Kidney (tissue), 14 donors: ENCODE measurements around the gene CEMP1. TPM values are rescaled to one million over a fixed set of nuclear protein-coding genes. Genes with fewer than 3 reads are reported as not detected.
A peak's percentile ranks its signal among the peaks of the same experiment; 100 is the strongest.

Experiments used
- DNase-seq, 5 donors: peaks; one replicate each; pipeline ENCODE4 v3.0.0-alpha.2; 2013 to 2020
- FAIRE-seq: peaks from 2 replicates; lab custom pipeline; 2012; peaks lifted over from hg19 to GRCh38; lab: Jason Lieb, UNC
- H3K27ac ChIP-seq, 2 donors: one replicate each; pipeline ENCODE4 v1.7.0; 2013; ENCODE audit warnings: low read depth in 2 of 2, low read length in 2 of 2, inconsistent platforms in 1 of 2
- H3K27me3 ChIP-seq: one replicate; pipeline ENCODE4 v1.7.1; 2013; ENCODE audit warnings: low read length, inconsistent platforms; ENCODE audit not compliant: control insufficient read depth, insufficient read depth
- H3K36me3 ChIP-seq, 3 donors: one replicate each; pipeline versions ENCODE4 v1.7.0 to v1.7.1; 2013; ENCODE audit warnings: low read length in 3 of 3, control low read depth in 1 of 3, inconsistent platforms in 1 of 3; ENCODE audit not compliant: insufficient read depth in 3 of 3, control insufficient read depth in 2 of 3
- H3K4me1 ChIP-seq, 3 donors: one replicate each; pipeline versions ENCODE4 v1.7.0 to v1.7.1; 2013; ENCODE audit warnings: low read length in 3 of 3, inconsistent platforms in 1 of 3, low read depth in 1 of 3; ENCODE audit not compliant: control insufficient read depth in 2 of 3, insufficient read depth in 2 of 3
- H3K4me3 ChIP-seq, 3 donors: one replicate each; pipeline versions ENCODE4 v1.7.0 to v1.8.1; 2013; ENCODE audit warnings: low read length in 3 of 3, control low read depth in 1 of 3, inconsistent platforms in 1 of 3
- H3K9ac ChIP-seq, 3 donors: one replicate each; pipeline versions ENCODE4 v1.7.0 to v1.7.1; 2013; ENCODE audit warnings: low read length in 3 of 3, control low read depth in 1 of 3, inconsistent platforms in 1 of 3
- H3K9me3 ChIP-seq, 3 donors: one replicate each; pipeline versions ENCODE4 v1.7.0 to v1.7.1; 2013; ENCODE audit warnings: low read length in 3 of 3, control low read depth in 1 of 3, inconsistent platforms in 1 of 3; ENCODE audit not compliant: control insufficient read depth in 2 of 3, insufficient read depth in 1 of 3
- CTCF ChIP-seq: IDR thresholded peaks from 3 replicates; pipeline ENCODE4 v1.5.1; 2012; ENCODE audit warnings: mild to moderate bottlenecking, moderate library complexity, borderline replicate concordance; ENCODE audit not compliant: insufficient read depth; ENCODE audit errors: extremely low read depth
- intact Hi-C: fragments of 100-400 bp; cut with DNase I; formaldehyde crosslinking; loops from one replicate; pipeline ENCODE4 v1.11.1; 2022
- polyA plus RNA-seq: library from polyadenylated mRNA; stranded (reverse); fragments of 350-450 nt; fragmentation: Illumina TruSeq; extraction: RNeasy Lipid Tissue Mini Kit (QIAGEN cat#74804); gene quantifications from one replicate; pipeline ENCODE4 v1.2.3, GENCODE V29; 2014; ENCODE audit warnings: low read depth, low replicate concordance; ENCODE audit not compliant: insufficient read depth
- total RNA-seq: library from RNA; stranded (reverse); fragmentation: NEBNext Ultra II Directional; extraction: Animal tissue kit (Norgen Biotek cat#: 25700); gene quantifications from one replicate; pipeline ENCODE4 v1.2.1, GENCODE V29; 2021
- donor health status: control.
- donor health status: control.
- donor health status: control.
- donor health status: control.
- donor health status: control.
- donor health status: DM: yes; HTN: yes; CAD: no.
- donor health status: Normal renal cell carcinoma (clear cell type).

The CEMP1 gene
- total and polyA plus RNA-seq, 2 donors from 2014 or later: 0.54 TPM; not detected in 1

GRCh38 chr16:2527784-2528100 lies 3.5 kb downstream of the CEMP1 start:
- TF ChIP-seq CTCF: no peak
- no peaks in the 10 kb centered on the region for H3K27me3 ChIP-seq
- H3K9me3 ChIP-seq: no peaks in the 10 kb centered on the region
- FAIRE-seq: no peak
- peaks cover 0 to 15% (median 7%) of the 10 kb centered on the region in 3 donors for H3K36me3 ChIP-seq
- H3K27ac ChIP-seq: no peak overlapping the region
- H3K4me3 ChIP-seq: no peak overlapping the region
- H3K9ac ChIP-seq: no peak overlapping the region
- peak in 1 of 5 donors; percentile 77 for DNase-seq
- H3K4me1 ChIP-seq: peaks cover 0 to 14% (median 13%) of the 10 kb centered on the region in 3 donors
- intact Hi-C loops: no loop called here

GRCh38 chr16:2527071-2527783 lies 4.0 kb downstream of the CEMP1 start:
- FAIRE-seq: no peak
- Histone ChIP-seq H3K36me3 (peaks cover 0 to 15% (median 7%) of the 10 kb centered on the region in 3 donors), H3K27ac (no peak overlapping the region), H3K27me3 (no peaks in the 10 kb centered on the region), H3K4me3 (no peak overlapping the region), H3K4me1 (peaks cover 0 to 14% (median 13%) of the 10 kb centered on the region in 3 donors), H3K9ac (no peak overlapping the region), H3K9me3 (no peaks in the 10 kb centered on the region)
- DNase-seq: peak in 2 of 5 donors; percentile 4 to 53
- TF ChIP-seq CTCF: no peak
- intact Hi-C loops: no loop called here

GRCh38 chr16:2526135-2526534 lies 5.1 kb downstream of the CEMP1 start:
- H3K36me3 ChIP-seq: peaks cover 0 to 15% (median 7%) of the 10 kb centered on the region in 3 donors
- H3K9ac ChIP-seq: no peak overlapping the region
- no peaks in the 10 kb centered on the region for H3K27me3 ChIP-seq
- H3K4me1 ChIP-seq: peaks cover 0 to 11% (median 10%) of the 10 kb centered on the region in 3 donors
- no peak for TF ChIP-seq CTCF
- intact Hi-C loops: no loop called here
- H3K9me3 ChIP-seq: no peaks in the 10 kb centered on the region
- H3K4me3 ChIP-seq: no peak overlapping the region
- H3K27ac ChIP-seq: no peak overlapping the region
- FAIRE-seq (no peak), DNase-seq (peak in 2 of 5 donors; percentile 5 to 47)
